ENCODE results near the gene TXNIP. TPM values are rescaled to one million over a fixed set of nuclear protein-coding genes. Genes with fewer than 3 reads are reported as not detected.

The TXNIP gene
- total RNA-seq, 1 experiment from 2014 or later = 23.2 TPM

DNA sequence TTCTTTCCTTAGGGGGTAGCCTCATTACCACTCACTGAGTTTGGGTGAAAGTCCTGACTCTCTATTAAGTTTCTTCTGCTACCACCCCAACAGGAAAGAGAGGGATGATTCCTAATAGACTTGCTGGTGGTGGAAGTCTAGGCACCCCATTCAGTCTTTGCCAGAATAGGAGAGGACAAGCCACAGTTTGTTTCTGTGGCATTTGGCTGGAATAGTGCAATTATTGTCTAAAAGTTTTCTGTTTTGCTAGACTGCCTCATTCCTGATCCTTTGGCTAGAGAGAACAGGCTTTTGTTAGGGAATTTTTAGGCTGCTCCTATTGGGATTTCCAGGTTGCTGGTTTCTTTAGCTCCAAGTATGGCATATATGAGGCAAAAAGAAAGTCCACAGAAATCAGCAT lies 35.1 kb upstream of the TXNIP start:
- peaks cover 9 to 10% of the 10 kb centered on the region in 2 experiments for H3K4me1 Mint-ChIP-seq
- Histone ChIP-seq H2BK12ac (ENCODE audit: insufficient read length, low read depth, low read length) (no peak overlapping the region), H2BK20ac (ENCODE audit: low read depth, low read length, poor library complexity, severe bottlenecking) (no peak overlapping the region), H3K4ac (ENCODE audit: low read depth, low read length) (no peak overlapping the region), H3K79me1 (ENCODE audit: insufficient read depth, low read depth, low read length, poor library complexity, severe bottlenecking) (no peaks in the 10 kb centered on the region), H3K4me2 (ENCODE audit: insufficient read depth, insufficient read length, low read length) (no peak overlapping the region), H4K20me1 (ENCODE audit: control insufficient read depth, insufficient read depth, insufficient read length) (no peaks in the 10 kb centered on the region), H3K23me2 (ENCODE audit: insufficient read length, low read depth, low read length, poor library complexity, severe bottlenecking) (peaks cover 6% of the 10 kb centered on the region), H3K9me3 (ENCODE audit: control insufficient read depth, low read depth, low read length) (no peaks in the 10 kb centered on the region), H3K56ac (ENCODE audit: insufficient read length, low read depth, low read length) (no peak overlapping the region), H2BK15ac (ENCODE audit: low read depth, low read length) (no peak overlapping the region), H4K91ac (ENCODE audit: insufficient read length, low read depth, low read length) (no peak overlapping the region), H2AK5ac (ENCODE audit: insufficient read length, low read length) (no peak overlapping the region), H3T11ph (ENCODE audit: low read length) (no peak overlapping the region), H3K14ac (ENCODE audit: insufficient read depth, low read length) (no peak overlapping the region), H4K8ac (replicated peaks; ENCODE audit: insufficient read length, low read depth, low read length) (no peak overlapping the region), H2AFZ (ENCODE audit: low read length) (no peak overlapping the region), H3K23ac (ENCODE audit: insufficient read length, low read depth, low read length) (no peak overlapping the region), H3K4me1 (ENCODE audit: insufficient read depth, low read length) (no peaks in the 10 kb centered on the region), H3K18ac (ENCODE audit: insufficient read length, low read depth, low read length) (no peak overlapping the region), H3K79me2 (ENCODE audit: insufficient read depth, low read length) (no peaks in the 10 kb centered on the region), H2BK5ac (ENCODE audit: insufficient read length, low read length) (no peak overlapping the region), H3K9ac (ENCODE audit: extremely low read depth, insufficient read length, low read length) (no peak overlapping the region), H2BK120ac (ENCODE audit: low read depth, low read length, poor library complexity, severe bottlenecking) (no peak overlapping the region), H3K27me3 (ENCODE audit: insufficient read depth, low read length) (no peaks in the 10 kb centered on the region), H3K27ac (ENCODE audit: insufficient read length, low read depth, low read length) (no peak overlapping the region), H4K5ac (ENCODE audit: insufficient read length, low read depth, low read length) (no peak overlapping the region)
- no peak for DNase-seq
- no peaks in the 10 kb centered on the region; a peak in 2 of 5 replicates for H3K9me3 Mint-ChIP-seq
- H3K27ac Mint-ChIP-seq = no peak overlapping the region
- H3K27me3 Mint-ChIP-seq (ENCODE audit: low read depth) = peaks cover 2% of the 10 kb centered on the region; the same call in 1 of the 2 replicates
- TF ChIP-seq, protein P1, sequence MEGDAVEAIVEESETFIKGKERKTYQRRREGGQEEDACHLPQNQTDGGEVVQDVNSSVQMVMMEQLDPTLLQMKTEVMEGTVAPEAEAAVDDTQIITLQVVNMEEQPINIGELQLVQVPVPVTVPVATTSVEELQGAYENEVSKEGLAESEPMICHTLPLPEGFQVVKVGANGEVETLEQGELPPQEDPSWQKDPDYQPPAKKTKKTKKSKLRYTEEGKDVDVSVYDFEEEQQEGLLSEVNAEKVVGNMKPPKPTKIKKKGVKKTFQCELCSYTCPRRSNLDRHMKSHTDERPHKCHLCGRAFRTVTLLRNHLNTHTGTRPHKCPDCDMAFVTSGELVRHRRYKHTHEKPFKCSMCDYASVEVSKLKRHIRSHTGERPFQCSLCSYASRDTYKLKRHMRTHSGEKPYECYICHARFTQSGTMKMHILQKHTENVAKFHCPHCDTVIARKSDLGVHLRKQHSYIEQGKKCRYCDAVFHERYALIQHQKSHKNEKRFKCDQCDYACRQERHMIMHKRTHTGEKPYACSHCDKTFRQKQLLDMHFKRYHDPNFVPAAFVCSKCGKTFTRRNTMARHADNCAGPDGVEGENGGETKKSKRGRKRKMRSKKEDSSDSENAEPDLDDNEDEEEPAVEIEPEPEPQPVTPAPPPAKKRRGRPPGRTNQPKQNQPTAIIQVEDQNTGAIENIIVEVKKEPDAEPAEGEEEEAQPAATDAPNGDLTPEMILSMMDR (conservative IDR thresholded peaks at IDR 0.05) = no peak
- H3K4me3 Mint-ChIP-seq = no peak overlapping the region
- H3K36me3 Mint-ChIP-seq (ENCODE audit: insufficient read depth in 1 of 3, low read depth in 3 of 3) = no peaks in the 10 kb centered on the region; a peak in 1 of 7 replicates

All from H9 (cell line).